ENCODE data around the gene CACNA2D3.

CACNA2D3 gene

GRCh38 chr3:54745843-54746242 lies 623.5 kb downstream of the CACNA2D3 start:
- DNase-seq (ENCODE audit: low read depth), result no peak

- DNase-seq (ENCODE audit: low read depth), result no peak
These were observed 624.4 kb downstream of the CACNA2D3 start for GRCh38 chr3:54746722-54747121.

- DNase-seq (ENCODE audit: low read depth), result no peak
These were observed 633.4 kb downstream of the CACNA2D3 start for GRCh38 chr3:54755756-54756155.

GRCh38 chr3:54756330-54756731 lies 634.0 kb downstream of the CACNA2D3 start:
- peak; percentile 69 for DNase-seq (ENCODE audit: low read depth)

- DNase-seq (ENCODE audit: low read depth), result no peak
These were observed 636.1 kb downstream of the CACNA2D3 start for GRCh38 chr3:54758461-54758860.

GRCh38 chr3:54759166-54759565 lies 636.8 kb downstream of the CACNA2D3 start:
- DNase-seq (ENCODE audit: low read depth), result no peak

GRCh38 chr3:54760201-54760600 lies 637.8 kb downstream of the CACNA2D3 start:
- DNase-seq (ENCODE audit: low read depth), result no peak

GRCh38 chr3:54761637-54762036 lies 639.3 kb downstream of the CACNA2D3 start:
- DNase-seq (ENCODE audit: low read depth), result no peak

GRCh38 chr3:54764911-54765310 lies 642.6 kb downstream of the CACNA2D3 start:
- no peak for DNase-seq (ENCODE audit: low read depth)

- DNase-seq (ENCODE audit: low read depth), result no peak
These were observed 648.7 kb downstream of the CACNA2D3 start for GRCh38 chr3:54771050-54771449.

- DNase-seq (ENCODE audit: low read depth), result no peak
These were observed 649.7 kb downstream of the CACNA2D3 start for GRCh38 chr3:54772051-54772450.

GRCh38 chr3:54772746-54773145 lies 650.4 kb downstream of the CACNA2D3 start:
- no peak for DNase-seq (ENCODE audit: low read depth)

- DNase-seq (ENCODE audit: low read depth), result no peak
These were observed 650.9 kb downstream of the CACNA2D3 start for GRCh38 chr3:54773271-54773670.

GRCh38 chr3:54776601-54777000 lies 654.2 kb downstream of the CACNA2D3 start:
- no peak for DNase-seq (ENCODE audit: low read depth)

- no peak for DNase-seq (ENCODE audit: low read depth)
These were observed 654.8 kb downstream of the CACNA2D3 start for GRCh38 chr3:54777141-54777540.

- no peak for DNase-seq (ENCODE audit: low read depth)
These were observed 658.0 kb downstream of the CACNA2D3 start for GRCh38 chr3:54780336-54780735.

GRCh38 chr3:54781728-54782127 lies 659.4 kb downstream of the CACNA2D3 start:
- no peak for DNase-seq (ENCODE audit: low read depth)

- peak; percentile 4 for DNase-seq (ENCODE audit: low read depth)
These were observed 661.3 kb downstream of the CACNA2D3 start for GRCh38 chr3:54783611-54784010.

GRCh38 chr3:54784021-54784420 lies 661.7 kb downstream of the CACNA2D3 start:
- no peak for DNase-seq (ENCODE audit: low read depth)

GRCh38 chr3:54785976-54786375 lies 663.6 kb downstream of the CACNA2D3 start:
- no peak for DNase-seq (ENCODE audit: low read depth)

- DNase-seq (ENCODE audit: low read depth), result no peak
These were observed 667.7 kb downstream of the CACNA2D3 start for GRCh38 chr3:54790051-54790450.

GRCh38 chr3:54791501-54792156 lies 669.3 kb downstream of the CACNA2D3 start:
- no peak for DNase-seq (ENCODE audit: low read depth)

- no peak for DNase-seq (ENCODE audit: low read depth)
These were observed 670.2 kb downstream of the CACNA2D3 start for GRCh38 chr3:54792584-54792983.

GRCh38 chr3:54793171-54793570 lies 670.8 kb downstream of the CACNA2D3 start:
- no peak for DNase-seq (ENCODE audit: low read depth)

Data from iris pigment epithelial cell (primary cell).